SH-SY5Y (cell line): ENCODE results near the gene MGME1.

Experiments
- GATA2 ChIP-seq: IDR thresholded peaks from 2 replicates; pipeline ENCODE4 v1.6.1; 2011; ENCODE audit warnings: mild to moderate bottlenecking, low read depth, low read length
- GATA3 ChIP-seq: IDR thresholded peaks from 2 replicates; pipeline ENCODE4 v1.6.1; 2011; ENCODE audit warnings: low read depth, mild to moderate bottlenecking, low read length, moderate library complexity

DNA sequence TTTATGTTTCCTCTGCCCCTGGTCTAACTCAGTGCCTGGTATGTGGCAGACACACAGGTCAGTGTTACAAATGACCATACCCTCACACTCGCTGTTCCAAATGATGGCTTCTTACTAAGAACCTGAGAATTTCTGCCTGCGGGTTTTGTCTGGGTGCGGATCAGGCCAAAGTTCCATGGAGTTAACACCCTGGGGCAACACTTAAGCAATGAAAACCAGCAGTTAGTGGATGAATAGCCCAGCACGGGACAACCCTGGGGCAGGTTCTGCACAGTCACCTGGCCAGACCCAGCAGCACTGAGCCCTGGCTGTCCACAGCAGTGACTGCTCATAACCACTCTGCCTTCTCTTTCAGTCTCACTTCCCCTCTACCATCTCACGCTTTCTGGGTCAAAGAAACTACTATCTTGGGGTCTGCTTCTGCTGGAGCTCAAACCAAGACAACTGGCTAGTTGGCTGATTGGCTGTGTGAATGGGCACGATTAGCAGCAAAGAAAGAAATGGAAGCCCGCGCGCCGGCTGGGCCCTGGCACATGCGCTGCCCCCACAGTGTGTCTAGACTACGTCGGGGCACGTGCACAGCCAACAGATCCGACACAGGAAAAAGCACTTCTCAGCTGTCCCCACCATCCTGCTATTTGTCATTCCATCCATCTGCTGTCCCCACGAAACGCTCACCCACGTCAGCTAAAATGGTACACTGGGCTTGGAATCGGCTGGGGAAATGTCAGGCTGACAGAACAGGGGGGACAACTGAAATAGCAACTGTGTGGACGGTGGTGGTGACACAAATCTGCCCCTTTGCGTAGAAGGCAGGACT lies 36.6 kb downstream of the MGME1 start:
- TF ChIP-seq GATA2 = no peak
- no peak for TF ChIP-seq GATA3
